Panc1 (cell line): ENCODE results near the gene UBLCP1. TPM values are rescaled to one million over a fixed set of nuclear protein-coding genes. Genes with fewer than 3 reads are reported as not detected.
A peak's percentile ranks its signal among the peaks of the same experiment; 100 is the strongest.

ENCODE experiments used
- ATAC-seq: fragments of 200-7000 bp; cut with Tn5 transposase; 2 replicates; pipeline ENCODE4 v1.9.1; 2020; ENCODE audit warnings: mild to moderate bottlenecking, moderate library complexity
- BruUV-seq: library from RNA; stranded (reverse); fragments of 400-500 nt; replicated peaks from 2 replicates; lab custom pipeline; 2021; lab: Mats Ljungman, UMichigan
- CTCF ChIA-PET: fragments of 300-600 bp; sonication (Branson Sonifier 250); formaldehyde crosslinking; loops from one replicate; lab custom pipeline; 2022; ENCODE audit warnings: antibody characterized with exemption; lab: Charles Lee
- POLR2A ChIA-PET: fragments of 300-600 bp; sonication (Branson Sonifier 250); formaldehyde crosslinking; loops from one replicate; lab custom pipeline; 2022; ENCODE audit warnings: antibody characterized with exemption; lab: Charles Lee
- DNase-seq: peaks from one replicate; pipeline ENCODE4 v3.0.0-alpha.2; 2010; ENCODE audit warnings: low read depth, low spot score
- H3K27ac ChIP-seq: 2 replicates; pipeline ENCODE4 v1.5.1; 2011; ENCODE audit warnings: mild to moderate bottlenecking, low read length, inconsistent platforms
- H3K27me3 ChIP-seq: fragments of 200-500 bp; sonication (Bioruptor generic); 2 replicates; pipeline ENCODE4 v1.6.0; 2014; ENCODE audit warnings: low read length, inconsistent platforms; ENCODE audit not compliant: control insufficient read depth, insufficient read depth
- H3K36me3 ChIP-seq: fragments of 200-500 bp; sonication (Bioruptor generic); 2 replicates; pipeline ENCODE4 v1.5.1; 2014; ENCODE audit warnings: inconsistent platforms, mild to moderate bottlenecking, low read length, moderate library complexity; ENCODE audit not compliant: control insufficient read depth, insufficient read depth
- H3K4me1 ChIP-seq: 2 replicates; pipeline ENCODE4 v1.5.1; 2011; ENCODE audit warnings: inconsistent platforms, mild to moderate bottlenecking, low read length, moderate library complexity; ENCODE audit not compliant: control insufficient read depth, insufficient read depth
- H3K4me3 ChIP-seq, 2 experiments: 2 replicates each; pipeline ENCODE4 v1.5.1; 2011 to 2012; ENCODE audit warnings: low read depth in 2 of 2, low read length in 2 of 2, mild to moderate bottlenecking in 2 of 2, inconsistent platforms in 1 of 2, moderate library complexity in 1 of 2
- H3K9me3 ChIP-seq: fragments of 200-500 bp; sonication (Bioruptor generic); 2 replicates; pipeline ENCODE4 v1.5.1; 2014; ENCODE audit warnings: low read depth, mild to moderate bottlenecking, inconsistent platforms, low read length, moderate library complexity; ENCODE audit not compliant: control insufficient read depth, insufficient read depth
- CTCF ChIP-seq: fragments of 450-650 bp; IDR thresholded peaks from 2 replicates; pipeline ENCODE4 v1.5.1; 2017; ENCODE audit warnings: mild to moderate bottlenecking
- POLR2AphosphoS5 ChIP-seq: IDR thresholded peaks from 2 replicates; pipeline ENCODE4 v1.6.1; 2012; ENCODE audit warnings: mild to moderate bottlenecking, low read depth, low read length, moderate library complexity
- REST ChIP-seq, 2 experiments: IDR thresholded peaks; 2 replicates each; pipeline ENCODE4 v1.6.1; 2011 to 2012; ENCODE audit warnings: low read depth in 2 of 2, control low read depth in 1 of 2, low read length in 1 of 2, mild to moderate bottlenecking in 1 of 2, moderate library complexity in 1 of 2; ENCODE audit not compliant: insufficient read depth in 1 of 2
- SIN3A ChIP-seq: IDR thresholded peaks from 2 replicates; pipeline ENCODE4 v1.6.1; 2012; ENCODE audit warnings: low read depth, mild to moderate bottlenecking, low read length, moderate library complexity, borderline replicate concordance; ENCODE audit not compliant: insufficient read depth
- TCF7L2 ChIP-seq: IDR thresholded peaks from 2 replicates; pipeline ENCODE4 v1.6.1; 2011; ENCODE audit warnings: mild to moderate bottlenecking, low read depth, low read length, inconsistent platforms
- in situ Hi-C: cut with HindIII; loops from 2 replicates; pipeline ENCODE4 v1.10.0; 2016; ENCODE audit warnings: low sequenced_read_pairs, low pct_unique_long_range_greater_than_20kb
- intact Hi-C: fragments of 100-400 bp; cut with micrococcal nuclease; formaldehyde crosslinking; loops from one replicate; pipeline ENCODE4 v1.10.0; 2022; ENCODE audit not compliant: unreplicated experiment
- total RNA-seq: library from RNA; stranded (reverse); gene quantifications from one replicate; pipeline ENCODE4 v1.2.1, GENCODE V29; 2021; ENCODE audit not compliant: unreplicated experiment

UBLCP1 gene
- total RNA-seq, 1 experiment from 2014 or later, result 31.8 TPM

DNA sequence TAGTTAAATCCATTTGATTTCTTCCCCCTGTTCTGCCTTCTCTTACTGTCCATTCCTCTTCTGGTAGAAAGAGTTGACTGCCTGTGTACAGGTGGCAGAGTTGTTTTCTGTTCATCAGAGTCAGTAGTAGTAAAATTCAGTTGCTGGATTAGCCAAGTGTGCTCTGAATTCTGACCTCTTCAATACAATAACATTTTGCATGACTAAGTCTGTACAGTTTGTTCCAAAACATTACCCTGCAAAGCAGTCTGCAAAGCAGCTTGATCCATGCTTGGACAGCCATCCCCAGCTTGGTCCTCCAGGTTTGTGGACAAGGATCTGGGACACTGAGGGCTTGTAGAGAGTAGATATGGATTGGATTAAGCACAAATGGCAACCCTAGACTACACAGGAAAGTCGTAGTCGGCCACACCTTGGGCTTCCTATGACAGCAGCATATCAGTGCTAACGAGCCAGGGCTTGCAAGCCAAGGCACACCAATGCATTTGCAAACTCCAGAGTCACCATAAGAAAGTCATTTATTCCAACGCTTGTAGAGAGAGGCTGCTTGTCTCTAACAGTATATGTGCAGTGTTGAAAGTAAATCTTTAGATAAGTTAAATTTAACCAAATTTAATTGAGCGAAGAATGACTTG lies 42.0 kb downstream of the UBLCP1 start:
- TF ChIP-seq TCF7L2 (no peak), REST (IDR thresholded peaks at IDR 0.05; ENCODE audit: insufficient read depth in 1 of 2, low read depth in 2 of 2, low read length in 1 of 2) (no peak), SIN3A (no peak), POLR2AphosphoS5 (no peak), CTCF (no peak)
- H3K9me3 ChIP-seq, result peaks cover 12% of the 10 kb centered on the region
- BruUV-seq, result no TSS peak
- in situ Hi-C loops (no loop called here), intact Hi-C loops (no loop called here)
- no peak overlapping the region for H3K27ac ChIP-seq
- H3K36me3 ChIP-seq, result no peaks in the 10 kb centered on the region
- ChIA-PET CTCF (no interaction called here), POLR2A (no interaction called here)
- 0 out of 2 replicates have a peak, but pooled peaks have one; percentile 38 for ATAC-seq
- DNase-seq, result no peak
- H3K4me1 ChIP-seq, result no peaks in the 10 kb centered on the region
- peaks cover 14% of the 10 kb centered on the region for H3K27me3 ChIP-seq
- H3K4me3 ChIP-seq, result no peak overlapping the region

- no TSS peak for BruUV-seq
- no peaks in the 10 kb centered on the region for H3K36me3 ChIP-seq
- POLR2A ChIA-PET, result no interaction called here
- H3K4me1 ChIP-seq, result no peaks in the 10 kb centered on the region
- H3K4me3 ChIP-seq, result no peak overlapping the region
- in situ Hi-C loops (no loop called here), intact Hi-C loops (no loop called here)
- H3K9me3 ChIP-seq, result no peaks in the 10 kb centered on the region
- TF ChIP-seq REST (IDR thresholded peaks at IDR 0.05; ENCODE audit: insufficient read depth in 1 of 2, low read depth in 2 of 2, low read length in 1 of 2) (no peak), SIN3A (no peak)
- H3K27me3 ChIP-seq, result peaks cover 22% of the 10 kb centered on the region
- no peak for ATAC-seq
- CTCF ChIA-PET, result no interaction called here
- no peak for DNase-seq
- H3K27ac ChIP-seq, result no peak overlapping the region
Measured at GRCh38 chr5:159309689-159310433, 46.8 kb downstream of the UBLCP1 start.
